Activated CD4-positive, alpha-beta T cell treated with anti-CD3 and anti-CD28 coated beads, Interleukin-2, amount 50 U/mL, for 16 hours (primary cell): ENCODE results near the gene TBC1D22A.

Experiments
- DNase-seq: peaks from one replicate; pipeline ENCODE4 v3.0.0-alpha.2; 2020

Gene TBC1D22A

GRCh38 chr22:47066616-47066905 is 304.1 kb downstream of the TBC1D22A start:
- no peak for DNase-seq

- no peak for DNase-seq
Observed at GRCh38 chr22:47067321-47067890, 305.0 kb downstream of the TBC1D22A start.

GRCh38 chr22:47067911-47068625 is 305.6 kb downstream of the TBC1D22A start:
- no peak for DNase-seq

GRCh38 chr22:47068626-47068996 is 306.2 kb downstream of the TBC1D22A start:
- no peak for DNase-seq

GRCh38 chr22:47069270-47069669 is 306.8 kb downstream of the TBC1D22A start:
- DNase-seq: no peak

- no peak for DNase-seq
Observed at GRCh38 chr22:47071078-47071806, 308.8 kb downstream of the TBC1D22A start.

GRCh38 chr22:47071807-47072641 is 309.6 kb downstream of the TBC1D22A start:
- no peak for DNase-seq

- no peak for DNase-seq
Observed at GRCh38 chr22:47072642-47072967, 310.2 kb downstream of the TBC1D22A start.

GRCh38 chr22:47073075-47073474 is 310.6 kb downstream of the TBC1D22A start:
- DNase-seq: no peak

- DNase-seq: no peak
Observed at GRCh38 chr22:47074105-47074504, 311.7 kb downstream of the TBC1D22A start.

GRCh38 chr22:47075568-47075967 is 313.1 kb downstream of the TBC1D22A start:
- no peak for DNase-seq

GRCh38 chr22:47076758-47077157 is 314.3 kb downstream of the TBC1D22A start:
- DNase-seq: no peak

GRCh38 chr22:47080100-47080499 is 317.6 kb downstream of the TBC1D22A start:
- DNase-seq: no peak

- no peak for DNase-seq
Observed at GRCh38 chr22:47082505-47082904, 320.1 kb downstream of the TBC1D22A start.

GRCh38 chr22:47083379-47083986 is 321.0 kb downstream of the TBC1D22A start:
- no peak for DNase-seq

- no peak for DNase-seq
Observed at GRCh38 chr22:47084226-47084625, 321.8 kb downstream of the TBC1D22A start.

- no peak for DNase-seq
Observed at GRCh38 chr22:47086596-47087248, 324.3 kb downstream of the TBC1D22A start.

- no peak for DNase-seq
Observed at GRCh38 chr22:47088480-47089158, 326.2 kb downstream of the TBC1D22A start.

GRCh38 chr22:47089374-47089773 is 326.9 kb downstream of the TBC1D22A start:
- no peak for DNase-seq

- DNase-seq: no peak
Observed at GRCh38 chr22:47089796-47090460, 327.5 kb downstream of the TBC1D22A start.

- DNase-seq: no peak
Observed at GRCh38 chr22:47090591-47091245, 328.3 kb downstream of the TBC1D22A start.
